Measurements from ENCODE around the gene DNM3.

The DNM3 gene

GRCh38 chr1:172456344-172456769 is 615.1 kb downstream of the DNM3 start:
- no peak for DNase-seq (ENCODE audit: low spot score)

- no peak for DNase-seq (ENCODE audit: low spot score)
These were observed 616.3 kb downstream of the DNM3 start for GRCh38 chr1:172457479-172458130.

GRCh38 chr1:172460177-172460576 is 618.9 kb downstream of the DNM3 start:
- DNase-seq (ENCODE audit: low spot score), result no peak

GRCh38 chr1:172460887-172461315 is 619.6 kb downstream of the DNM3 start:
- DNase-seq (ENCODE audit: low spot score), result no peak
